HG02938 (cell line): ENCODE data around the gene MAN1B1.
A peak's percentile ranks its signal among the peaks of the same experiment; 100 is the strongest.

ENCODE experiments used
- ATAC-seq: cut with Tn5 transposase; IDR thresholded peaks from one replicate; pipeline ENCODE4 v1.9.1; 2021; ENCODE audit warnings: mild to moderate bottlenecking, moderate library complexity; ENCODE audit not compliant: unreplicated experiment

The MAN1B1 gene

DNA sequence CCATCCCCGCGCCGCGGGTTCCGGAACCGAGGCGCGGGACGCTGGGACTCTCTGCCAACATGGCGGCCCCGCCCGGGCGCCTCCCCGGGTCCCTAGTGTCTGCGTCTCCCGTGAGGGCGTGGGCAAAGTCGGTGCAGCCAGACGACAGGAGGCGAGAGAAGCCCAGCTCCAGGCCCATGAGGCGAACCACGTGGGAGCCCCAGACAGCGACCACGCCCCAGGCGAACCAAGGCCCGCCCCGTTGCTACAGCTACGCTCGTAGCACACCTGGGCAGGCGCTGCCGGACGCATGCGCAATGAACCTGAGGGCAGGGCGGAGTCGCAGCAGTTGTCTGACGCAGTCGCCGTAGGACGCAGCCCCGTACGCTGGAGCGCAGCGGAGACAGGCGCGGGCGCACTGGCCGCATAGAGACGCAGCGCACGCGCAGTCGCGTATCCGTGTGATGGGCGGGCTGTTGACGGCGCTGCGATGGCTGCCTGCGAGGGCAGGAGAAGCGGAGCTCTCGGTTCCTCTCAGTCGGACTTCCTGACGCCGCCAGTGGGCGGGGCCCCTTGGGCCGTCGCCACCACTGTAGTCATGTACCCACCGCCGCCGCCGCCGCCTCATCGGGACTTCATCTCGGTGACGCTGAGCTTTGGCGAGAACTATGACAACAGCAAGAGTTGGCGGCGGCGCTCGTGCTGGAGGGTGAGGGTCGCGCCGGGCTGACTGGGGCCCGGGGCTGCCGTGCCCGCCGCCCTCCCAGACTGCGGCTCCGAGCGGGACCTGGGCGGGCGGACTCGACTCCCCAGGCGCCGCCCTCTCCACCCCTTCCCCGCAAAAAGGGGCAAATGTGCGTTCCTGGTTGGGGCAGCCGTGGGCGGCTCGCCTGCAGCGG, at the start of gene MAN1B1:
TSS of gene MAN1B1 (plus strand) at position 455 of the 878 bp plus-strand sequence. CDS start at position 470, 15 bp downstream.
- peak; percentile 83 for ATAC-seq

DNA sequence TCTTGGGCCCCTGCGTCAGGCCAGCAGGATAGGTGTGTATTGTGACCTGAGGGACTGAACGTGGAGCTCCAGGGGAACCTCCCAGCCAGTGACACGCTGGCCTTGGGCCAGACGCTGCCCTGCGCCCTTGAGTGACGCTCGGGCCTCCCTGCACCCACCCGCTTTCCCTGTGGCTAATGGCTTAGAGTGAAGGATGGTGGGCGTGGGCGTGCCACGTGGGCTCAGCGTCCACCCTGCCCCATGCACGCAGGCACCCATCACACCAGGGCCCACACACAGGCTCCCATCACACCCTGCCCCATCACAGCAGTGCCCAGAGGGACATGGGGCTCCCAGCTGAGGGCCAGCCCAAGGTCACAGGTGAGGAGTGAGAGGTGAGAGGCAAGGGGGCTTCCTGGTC, 49.8 kb upstream of the MAN1B1 start:
- ATAC-seq, result no peak

DNA sequence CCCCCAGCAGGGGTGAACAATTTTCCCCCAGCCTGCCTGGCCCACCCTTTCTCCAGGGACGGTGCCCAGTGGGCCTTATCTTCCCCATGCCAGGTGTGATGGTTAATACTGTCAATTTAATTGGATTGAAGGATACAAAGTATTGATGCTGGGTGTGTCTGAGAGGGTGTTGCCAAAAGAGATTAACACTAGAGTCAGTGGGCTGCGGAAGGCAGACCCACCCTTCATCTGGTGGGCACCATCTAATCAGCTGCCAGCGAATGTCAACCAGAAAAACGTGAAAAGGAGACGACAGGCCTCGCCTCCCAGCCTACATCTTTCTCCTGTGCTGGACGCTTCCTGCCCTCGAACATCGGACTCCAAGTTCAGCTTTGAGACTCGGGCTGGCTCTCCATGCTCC, 49.3 kb upstream of the MAN1B1 start:
- no peak for ATAC-seq

DNA sequence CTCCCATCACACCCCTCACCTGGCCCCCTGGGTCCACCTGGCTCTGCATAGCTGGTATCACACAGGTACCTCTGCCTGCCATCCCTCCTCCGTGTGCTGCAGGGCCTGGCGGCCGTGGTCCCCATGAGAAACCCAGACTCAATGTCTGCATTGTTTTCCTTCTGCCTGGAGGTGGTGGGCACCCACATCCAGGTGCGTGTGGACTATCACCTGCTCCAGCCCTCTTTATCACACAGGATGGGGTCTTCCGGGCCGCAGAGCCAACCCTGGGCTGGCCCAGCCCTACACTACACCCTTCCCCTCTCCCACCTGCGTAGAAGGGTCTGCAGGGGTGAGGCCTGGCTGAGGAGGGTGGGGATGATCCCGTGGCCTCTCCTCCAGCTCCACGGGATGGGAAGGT, 47.9 kb upstream of the MAN1B1 start:
- ATAC-seq, result no peak

DNA sequence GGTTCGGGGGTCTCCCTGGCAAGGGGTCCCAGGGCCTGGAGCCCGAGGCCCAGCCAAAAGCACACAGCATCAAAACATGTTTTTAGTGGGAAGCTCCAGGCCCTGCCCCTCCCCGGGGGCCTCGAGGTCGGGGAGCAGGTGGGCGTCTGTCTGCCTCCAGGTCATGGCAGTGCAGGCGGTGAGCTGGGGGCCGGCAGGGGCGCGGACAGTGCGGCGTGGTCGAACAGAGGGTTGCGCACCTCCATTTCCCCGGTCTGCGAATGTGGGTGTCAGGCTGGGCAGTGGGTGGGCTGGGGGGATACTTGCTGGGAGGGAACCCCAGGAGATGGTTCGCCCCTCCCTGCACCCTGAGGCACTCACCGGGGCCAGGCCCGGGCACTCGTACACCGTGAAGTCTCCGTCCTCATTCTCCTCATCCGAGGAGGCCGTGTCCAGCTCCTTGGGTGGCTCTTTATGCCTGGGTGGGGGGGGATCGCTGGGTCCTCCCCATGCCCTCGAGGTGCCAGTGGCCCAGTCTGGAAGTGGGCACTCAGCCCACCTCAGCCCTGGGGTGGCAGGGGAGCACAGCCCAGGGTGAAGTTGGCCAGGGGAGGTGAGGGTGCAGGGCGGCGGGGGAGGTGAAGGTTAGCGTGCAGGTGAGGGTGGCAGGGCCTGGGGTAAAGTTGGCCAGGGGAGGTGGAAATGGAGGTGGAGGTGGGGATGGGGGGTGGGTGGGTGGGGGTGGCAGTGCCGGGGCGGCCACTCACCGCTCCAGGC, 47.0 kb upstream of the MAN1B1 start:
- ATAC-seq, result no peak

DNA sequence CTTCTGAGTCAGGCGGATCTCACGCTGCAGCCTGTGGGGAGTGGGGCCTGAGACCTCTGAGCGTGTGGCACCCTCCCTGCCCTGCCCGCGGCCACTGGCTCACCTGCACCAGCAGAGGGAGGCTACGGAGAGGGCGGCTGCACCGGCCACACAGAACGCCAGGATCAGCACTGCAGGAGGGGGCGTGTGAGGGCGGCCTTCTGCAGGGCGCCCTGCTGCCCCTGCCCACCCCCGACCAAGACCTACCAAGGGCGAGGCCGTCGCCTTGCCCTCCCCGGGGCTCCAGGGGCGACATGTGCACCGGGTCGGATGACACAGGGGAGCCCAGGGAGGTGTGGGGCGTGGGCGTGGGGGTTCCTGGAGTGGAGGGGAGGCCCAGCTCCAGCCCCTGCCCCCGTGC, 46.2 kb upstream of the MAN1B1 start:
- ATAC-seq, result no peak

DNA sequence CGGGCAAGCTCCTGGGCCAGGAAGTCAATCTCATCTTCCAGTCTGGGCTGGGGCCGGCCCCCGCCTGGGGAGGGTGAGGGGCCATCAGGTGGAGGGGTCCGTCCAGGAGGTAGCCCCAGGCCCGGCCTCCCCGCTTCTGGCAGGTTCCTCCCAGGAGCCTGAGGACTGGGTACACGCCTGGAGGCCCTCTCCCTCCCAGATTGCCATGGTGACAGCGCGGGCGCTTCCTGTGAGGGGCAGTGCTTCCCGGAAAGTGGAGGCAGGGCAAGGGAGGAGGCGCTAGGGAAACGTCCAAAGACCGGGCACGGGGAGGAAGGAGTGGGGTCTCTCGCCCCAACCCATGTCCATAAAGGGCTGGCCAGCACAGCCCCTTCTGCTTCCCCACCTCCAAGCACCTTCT, 45.7 kb upstream of the MAN1B1 start:
- ATAC-seq, result no peak

DNA sequence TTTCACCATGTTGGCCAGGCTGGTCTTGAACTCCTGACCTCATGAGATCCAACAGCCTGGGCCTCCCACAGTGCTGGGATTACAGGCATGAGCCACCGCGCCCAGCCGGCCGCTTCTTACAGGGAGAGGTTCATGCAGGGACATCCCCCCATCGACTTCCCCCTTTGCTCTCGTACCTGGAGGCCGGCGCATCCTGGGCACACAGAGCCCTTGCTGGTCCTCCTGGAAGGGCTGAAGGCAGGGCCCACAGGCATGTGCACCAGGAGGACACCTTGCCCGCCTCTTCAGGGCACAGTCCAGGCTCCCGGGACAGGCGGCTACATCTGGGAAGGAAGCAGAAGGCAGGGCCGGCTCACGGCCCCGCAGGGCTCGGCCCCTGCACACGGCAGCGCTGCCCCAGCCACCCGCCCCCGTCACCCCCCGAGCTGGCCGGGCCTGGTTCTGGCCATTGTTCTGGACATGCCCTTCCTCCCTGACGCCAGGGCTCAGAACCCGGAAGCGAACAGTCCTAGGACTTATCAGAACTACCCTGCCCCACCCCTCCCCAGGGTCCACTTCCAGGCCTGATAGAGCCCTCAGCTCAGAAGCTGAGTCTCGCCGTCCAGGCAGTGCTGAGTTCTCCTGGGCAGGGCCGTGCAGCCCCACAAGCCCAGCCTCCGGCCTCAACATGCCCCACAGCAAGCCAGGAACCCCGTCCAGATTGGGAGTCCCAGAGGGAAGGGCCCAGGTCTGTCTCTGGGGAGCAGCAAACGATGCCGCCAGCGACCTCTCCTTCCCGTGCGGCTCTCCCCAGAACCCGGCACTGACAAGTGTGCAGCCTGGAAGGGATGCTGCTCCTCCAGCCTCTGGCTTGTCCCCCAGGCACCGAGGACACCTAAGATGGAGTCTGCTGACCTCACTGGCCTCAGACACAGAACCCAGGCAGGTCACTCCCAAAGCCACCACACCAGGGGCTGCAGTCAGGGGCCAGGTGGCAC, 43.7 kb upstream of the MAN1B1 start:
- ATAC-seq, result no peak

DNA sequence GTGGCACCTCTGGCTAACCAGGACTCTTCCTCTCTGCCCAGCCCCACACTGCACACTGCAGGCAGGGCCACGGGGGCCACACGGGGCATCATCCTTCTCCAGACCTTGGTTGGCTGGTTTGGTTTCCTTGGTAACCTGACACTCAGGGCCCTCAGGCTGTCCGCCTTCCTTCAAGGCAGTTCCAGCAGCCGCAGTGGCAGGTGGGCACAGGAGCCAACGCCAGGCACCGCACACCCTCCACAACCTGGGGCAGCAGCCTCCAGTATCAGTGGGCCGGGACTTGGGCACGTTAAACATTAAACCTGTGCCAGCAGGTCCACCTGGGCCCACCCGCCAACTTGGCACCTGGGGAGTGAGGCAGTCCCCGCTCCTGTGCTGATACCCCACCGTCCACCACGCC, 42.7 kb upstream of the MAN1B1 start:
- ATAC-seq, result no peak

DNA sequence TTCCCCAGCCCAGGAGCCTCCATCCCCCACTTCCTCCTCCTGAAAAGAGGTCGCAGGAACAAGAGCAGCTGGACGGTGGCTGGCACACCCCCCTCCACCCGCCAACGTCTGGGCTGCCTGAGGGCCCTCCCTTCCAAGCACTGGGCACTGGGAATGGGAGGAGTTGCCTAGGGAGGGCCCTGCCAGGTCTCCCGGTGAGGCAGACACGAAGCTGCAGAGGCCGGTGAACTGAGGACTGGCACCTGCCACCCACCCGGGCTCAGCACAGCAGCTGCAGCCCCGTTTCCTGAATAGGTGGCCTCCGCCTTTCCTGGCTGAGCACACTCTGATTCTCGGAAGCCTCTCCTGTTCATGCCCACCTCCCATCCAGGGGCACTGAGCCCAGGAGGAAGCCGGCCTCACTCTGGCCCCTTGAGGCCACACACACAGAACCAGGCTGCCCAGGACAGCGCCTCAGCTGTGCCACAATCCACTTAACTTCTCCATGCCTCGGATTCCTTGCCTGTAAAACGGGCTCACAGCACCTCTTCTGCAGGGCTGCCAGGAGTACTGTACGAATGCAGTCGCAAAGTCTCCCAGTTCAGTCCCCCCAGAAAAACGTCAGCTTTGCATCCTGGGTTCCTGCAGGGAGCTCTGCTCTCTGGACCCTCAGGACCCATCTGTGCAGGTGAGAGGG, 42.1 kb upstream of the MAN1B1 start:
- ATAC-seq, result no peak

DNA sequence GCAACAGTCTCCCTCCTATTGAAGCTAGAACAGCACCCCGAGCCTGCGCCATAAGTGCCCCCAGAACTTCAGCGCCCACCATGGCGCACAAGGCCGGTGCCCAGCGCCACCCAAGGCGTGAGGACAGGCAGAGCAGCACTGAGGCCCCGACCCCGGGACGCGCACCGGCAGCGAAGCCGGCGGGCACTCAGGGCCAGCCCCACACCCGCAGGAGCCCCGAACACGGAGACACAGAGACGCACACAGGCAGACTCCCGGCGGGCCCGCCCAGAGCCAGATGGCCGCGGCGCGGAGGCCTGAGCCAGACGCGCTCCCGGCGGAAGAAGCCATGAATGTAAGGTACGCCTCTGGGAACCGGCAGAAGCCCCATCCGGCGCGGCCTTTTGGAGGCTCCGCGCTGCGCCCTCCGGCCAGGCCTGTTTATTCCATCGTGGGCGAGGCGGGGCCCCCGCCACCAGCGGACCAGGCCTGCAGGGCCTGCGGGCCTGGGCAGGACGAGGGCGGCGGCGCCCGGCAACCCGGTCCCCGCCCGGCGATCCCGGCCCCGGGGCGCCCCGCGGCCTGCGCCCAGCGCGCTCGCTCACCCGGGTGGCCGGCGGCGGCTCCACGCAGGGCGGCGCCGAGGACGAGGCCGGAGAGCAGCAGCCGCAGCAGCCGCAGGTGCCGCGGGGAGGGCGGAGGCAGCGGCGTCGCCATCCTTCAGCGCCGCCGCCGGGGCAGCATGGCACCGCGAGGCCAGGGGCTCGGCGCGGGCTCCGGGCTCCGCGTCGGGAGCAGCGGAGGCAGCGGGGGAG, 41.3 kb upstream of the MAN1B1 start:
- no peak for ATAC-seq

DNA sequence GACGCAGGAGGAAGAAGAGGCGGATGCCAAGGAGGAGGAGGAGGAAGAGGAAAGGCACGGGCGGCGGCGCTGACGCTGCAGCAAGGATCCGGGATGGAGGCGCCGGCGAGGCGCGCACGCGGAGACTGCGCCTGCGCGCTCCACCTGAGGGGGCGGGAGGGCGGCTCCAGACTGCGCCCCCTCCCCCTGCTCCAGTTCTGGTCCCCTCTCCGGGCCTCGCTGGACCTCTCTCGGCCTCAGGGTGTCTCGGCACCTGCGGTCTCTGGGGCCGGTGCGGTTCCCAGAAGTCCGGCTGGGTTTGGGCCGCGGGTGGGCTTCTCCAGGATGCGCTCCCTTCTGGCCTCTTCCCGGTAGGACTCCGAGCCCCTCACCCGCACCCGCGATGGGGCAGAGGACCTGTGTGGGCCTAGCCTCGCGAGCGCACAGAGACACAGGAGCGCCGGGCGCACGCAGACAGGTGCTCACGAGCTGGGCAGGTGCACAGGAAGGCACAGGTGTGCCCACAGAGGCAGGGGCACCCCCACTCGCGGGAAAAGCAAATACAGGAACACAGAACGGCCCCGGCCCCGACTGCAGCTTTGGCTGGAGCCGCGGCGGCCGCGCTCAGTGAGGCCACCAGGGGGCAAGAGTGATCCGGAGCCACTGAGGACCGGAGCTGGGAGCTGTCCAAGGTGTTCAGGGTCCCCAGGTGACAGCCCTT, 40.5 kb upstream of the MAN1B1 start, which contains the start of gene NPDC1:
TSS of gene NPDC1 (minus strand) at position 90 of the 700 bp plus-strand sequence. CDS start 188 bp downstream, outside the sequence.
- no peak for ATAC-seq

DNA sequence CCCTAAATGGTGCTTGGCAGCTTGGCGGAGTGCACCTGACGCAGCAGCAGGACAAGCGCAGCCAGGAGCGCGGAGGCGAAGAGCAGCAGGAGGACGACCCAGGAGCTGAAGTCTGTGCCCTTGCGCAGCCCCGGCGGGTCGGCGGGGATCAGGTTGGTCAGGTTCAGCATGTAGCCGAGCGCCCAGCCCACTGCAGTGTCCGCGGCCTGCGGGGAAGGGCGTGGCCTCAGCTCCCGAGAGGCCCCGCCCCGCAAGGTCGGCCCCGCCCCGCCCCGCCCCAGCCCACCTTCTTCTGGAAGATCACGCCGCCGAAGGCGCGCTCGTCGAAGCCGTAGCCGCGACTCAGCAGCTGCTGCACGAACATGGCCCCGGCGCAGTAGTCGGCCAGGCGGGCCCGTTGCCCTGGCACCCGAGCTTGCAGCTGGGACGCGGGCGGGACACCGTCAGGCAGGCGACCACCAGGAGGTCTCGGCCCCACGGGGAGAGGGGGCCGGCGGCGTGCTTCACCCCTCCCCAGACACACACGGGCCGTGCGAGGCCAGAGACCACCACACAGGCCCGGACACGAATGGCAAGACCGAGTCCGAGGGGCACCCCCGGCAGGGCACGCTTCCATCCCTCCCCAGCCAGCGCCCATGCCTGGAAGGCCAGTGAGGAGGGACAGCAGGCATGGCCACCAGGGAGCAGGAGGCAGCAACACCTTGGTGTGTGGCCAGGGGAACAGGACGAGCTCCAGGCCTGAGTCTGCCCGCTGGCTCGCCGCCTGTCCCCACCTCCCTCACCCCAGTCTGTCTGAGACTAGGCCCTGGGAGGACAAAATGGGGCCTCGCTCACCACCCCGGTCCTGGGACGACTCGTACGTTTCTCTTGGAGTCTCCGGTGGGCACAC, 37.9 kb upstream of the MAN1B1 start:
- no peak for ATAC-seq

DNA sequence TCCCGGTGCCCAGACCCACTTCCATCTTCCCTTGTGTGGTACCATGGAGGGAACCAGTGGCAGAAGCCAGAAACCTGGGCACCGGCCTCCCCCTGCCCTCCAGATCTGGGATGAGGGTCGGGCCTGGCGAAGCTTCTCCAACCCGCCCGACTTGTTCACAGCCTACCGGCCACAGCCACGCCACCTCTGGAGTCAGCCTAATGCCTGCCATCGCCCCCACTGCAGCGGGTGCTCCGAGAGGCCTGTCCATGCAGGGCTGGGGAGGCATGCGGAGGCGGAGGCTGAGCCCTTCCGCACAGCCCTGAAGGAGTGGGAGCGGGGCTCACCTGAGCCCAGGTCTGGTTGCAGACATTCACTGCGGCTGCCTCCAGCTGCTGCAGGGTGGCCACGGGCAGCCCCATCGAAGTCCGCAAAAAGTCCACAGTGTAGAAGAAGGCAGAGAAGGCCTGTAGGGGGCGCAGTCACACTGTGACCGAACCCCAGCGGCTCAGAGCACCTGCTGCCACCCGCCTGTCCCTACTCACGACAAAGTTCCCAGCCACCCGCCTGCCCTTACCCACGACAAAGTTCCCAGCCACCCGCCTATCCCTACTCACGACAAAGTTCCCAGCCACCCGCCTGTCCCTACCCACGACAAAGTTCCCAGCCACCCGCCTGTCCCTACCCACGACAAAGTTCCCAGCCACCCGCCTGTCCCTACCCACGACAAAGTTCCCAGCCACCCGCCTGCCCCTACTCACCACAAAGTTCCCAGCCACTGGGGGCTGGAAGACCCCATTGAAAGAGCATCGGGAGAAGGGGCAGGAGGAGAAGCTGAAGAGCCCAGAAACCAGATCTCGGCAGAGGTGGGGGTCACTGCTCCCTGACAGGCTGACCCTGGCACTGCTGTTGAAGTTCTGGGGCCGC, 37.0 kb upstream of the MAN1B1 start:
- no peak for ATAC-seq

DNA sequence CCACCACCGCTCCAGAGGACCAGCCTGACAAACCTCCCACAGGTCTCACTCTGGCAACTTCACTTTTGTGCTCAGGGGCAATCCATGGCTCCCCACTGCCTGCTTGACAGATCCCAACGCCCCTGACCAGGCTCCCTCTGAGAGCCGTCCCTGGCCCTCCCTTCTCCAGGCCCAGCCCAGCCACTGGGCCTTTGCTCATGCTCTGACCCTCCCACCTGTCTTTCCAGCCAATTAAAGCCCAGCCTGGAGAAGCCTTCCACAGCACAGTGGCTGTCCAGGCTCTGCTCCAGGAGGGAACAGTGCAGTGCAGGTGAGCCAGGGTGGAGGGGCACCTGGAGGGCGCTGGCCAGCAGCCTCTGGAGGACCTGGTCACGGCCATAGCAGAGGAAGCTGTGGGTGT, 36.2 kb upstream of the MAN1B1 start:
- no peak for ATAC-seq

DNA sequence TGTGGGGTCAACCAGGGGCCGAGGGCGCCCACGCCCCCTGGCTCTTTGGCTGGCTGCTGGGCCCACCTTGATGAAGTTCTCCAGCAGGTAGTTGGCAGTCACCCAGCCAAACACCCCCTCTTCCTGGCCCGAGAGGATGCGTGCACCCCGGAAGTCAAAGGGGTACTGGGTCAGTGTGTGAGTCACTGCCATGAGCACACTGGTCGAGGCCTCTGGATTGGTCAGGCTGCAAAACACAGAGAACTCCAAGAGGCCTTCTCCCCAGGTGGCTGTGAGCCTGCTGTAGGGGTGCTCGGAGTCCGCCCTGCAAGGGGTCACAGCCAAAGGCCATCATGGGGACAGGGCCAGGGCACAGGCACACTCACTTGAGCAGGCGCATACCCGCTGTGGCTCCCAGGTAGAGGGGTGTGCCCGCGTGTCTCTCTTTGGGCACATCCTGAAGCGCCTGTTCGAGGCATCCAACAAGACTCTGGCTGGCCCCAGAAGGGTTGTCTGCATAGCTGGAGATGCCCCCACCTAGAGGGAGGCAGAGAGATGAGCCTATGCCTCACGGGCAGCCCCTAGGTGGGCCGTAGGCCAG, 35.5 kb upstream of the MAN1B1 start:
- ATAC-seq, result no peak

DNA sequence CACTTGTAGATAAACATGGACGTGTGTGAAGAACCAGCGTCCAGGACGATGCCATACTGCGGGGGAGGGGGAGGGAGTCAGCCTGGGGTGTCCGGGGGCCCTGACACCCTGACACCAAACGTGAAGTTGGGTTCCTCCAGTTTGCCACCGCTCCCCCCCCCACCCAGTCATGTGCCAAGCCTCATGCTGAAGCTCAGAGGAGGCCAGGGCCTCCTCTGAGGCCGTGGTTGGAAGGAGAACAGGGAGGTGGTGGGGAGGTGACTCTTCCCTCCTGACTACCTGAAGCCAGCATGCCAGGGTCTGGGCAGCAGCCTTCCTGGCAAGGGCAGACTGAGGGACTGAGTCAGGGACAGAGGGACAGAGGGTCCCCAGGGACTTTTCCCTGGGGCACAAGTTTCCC, 34.5 kb upstream of the MAN1B1 start:
- no peak for ATAC-seq
